Keratinocyte (primary cell): Measurements from ENCODE around the gene OR1F1. TPM values are rescaled to one million over a fixed set of nuclear protein-coding genes. Genes with fewer than 3 reads are reported as not detected.

Experiments used
- DNase-seq: peaks from one replicate; pipeline ENCODE4 v3.0.0-alpha.2; 2011; ENCODE audit warnings: low read depth, missing footprints, low spot score
- FAIRE-seq: peaks from 2 replicates; lab custom pipeline; 2011; peaks lifted over from hg19 to GRCh38; lab: Jason Lieb, UNC
- H2AFZ ChIP-seq: 2 replicates; pipeline ENCODE4 v1.6.0; 2012; ENCODE audit warnings: low read length, control low read depth, inconsistent platforms; ENCODE audit not compliant: control insufficient read depth
- H3K27ac ChIP-seq: 2 replicates; pipeline ENCODE4 v1.5.1; 2011; ENCODE audit warnings: low read length; ENCODE audit not compliant: control insufficient read depth, insufficient read depth
- H3K27me3 ChIP-seq: 3 replicates; pipeline ENCODE4 v1.6.0; 2011; ENCODE audit warnings: low read length; ENCODE audit not compliant: control insufficient read depth, insufficient read depth; ENCODE audit errors: extremely low read depth
- H3K36me3 ChIP-seq, 2 experiments: 2 replicates in 1 of 2; 3 replicates in 1 of 2; pipeline ENCODE4 v1.5.1; 2011; ENCODE audit warnings: low read length in 2 of 2, mild to moderate bottlenecking in 1 of 2; ENCODE audit not compliant: control insufficient read depth in 2 of 2, insufficient read depth in 2 of 2; ENCODE audit errors: extremely low read depth in 1 of 2
- H3K4me1 ChIP-seq: 3 replicates; pipeline ENCODE4 v1.5.1; 2011; ENCODE audit warnings: low read length; ENCODE audit not compliant: control insufficient read depth, insufficient read depth; ENCODE audit errors: extremely low read depth
- H3K4me2 ChIP-seq: 3 replicates; pipeline ENCODE4 v1.6.0; 2011; ENCODE audit warnings: low read depth, low read length; ENCODE audit not compliant: control insufficient read depth, insufficient read depth; ENCODE audit errors: extremely low read depth
- H3K4me3 ChIP-seq, 3 experiments: fragments of 200-600 bp in 1 of 3; sonication (generic) in 1 of 3; 2 replicates in 2 of 3; 3 replicates in 1 of 3; pipeline ENCODE4 v1.5.1; 2011 to 2016; ENCODE audit warnings: low read length in 3 of 3, mild to moderate bottlenecking in 3 of 3, control low read depth in 2 of 3, inconsistent platforms in 1 of 3, low read depth in 1 of 3, mixed read lengths in 1 of 3, mixed run types in 1 of 3, moderate library complexity in 1 of 3; ENCODE audit not compliant: control insufficient read depth in 2 of 3, insufficient read depth in 2 of 3; ENCODE audit errors: extremely low read depth in 1 of 3
- H3K79me2 ChIP-seq: 2 replicates; pipeline ENCODE4 v1.6.0; 2012; ENCODE audit warnings: low read length; ENCODE audit not compliant: control insufficient read depth, insufficient read depth
- H3K9ac ChIP-seq: 3 replicates; pipeline ENCODE4 v1.6.0; 2011; ENCODE audit warnings: low read length; ENCODE audit not compliant: control insufficient read depth, insufficient read depth; ENCODE audit errors: extremely low read depth
- H3K9me1 ChIP-seq: 3 replicates; pipeline ENCODE4 v1.6.0; 2011; ENCODE audit warnings: low read length; ENCODE audit not compliant: control insufficient read depth, insufficient read depth; ENCODE audit errors: extremely low read depth
- H3K9me3 ChIP-seq: 2 replicates; pipeline ENCODE4 v1.5.1; 2012; ENCODE audit warnings: low read depth, low read length; ENCODE audit not compliant: control insufficient read depth
- H4K20me1 ChIP-seq: 3 replicates; pipeline ENCODE4 v1.6.0; 2011; ENCODE audit warnings: low read length; ENCODE audit not compliant: control insufficient read depth, insufficient read depth; ENCODE audit errors: extremely low read depth
- CTCF ChIP-seq, 3 experiments: IDR thresholded peaks in 1 of 3; conservative IDR thresholded peaks in 1 of 3; optimal IDR thresholded peaks in 1 of 3; 2 replicates in 2 of 3; 3 replicates in 1 of 3; pipeline versions ENCODE3 to v1.5.1; 2011; ENCODE audit warnings: low read length in 3 of 3, mild to moderate bottlenecking in 3 of 3, moderate library complexity in 2 of 3, control low read depth in 1 of 3, inconsistent platforms in 1 of 3; ENCODE audit not compliant: insufficient read depth in 2 of 3; ENCODE audit errors: extremely low read depth in 1 of 3
- EZH2 ChIP-seq: IDR thresholded peaks from one replicate; pipeline ENCODE4 v1.6.1; 2012; ENCODE audit warnings: inconsistent platforms, mild to moderate bottlenecking, low read length, moderate library complexity
- dilution Hi-C: fragments of 300-500 bp; cut with MboI; formaldehyde crosslinking; loops from one replicate; pipeline ENCODE4 v1.7.0; 2020; ENCODE audit warnings: low sequenced_read_pairs; ENCODE audit not compliant: extremely low pct_ligation_motif_present
- polyA plus RNA-seq, 5 experiments: library from polyadenylated mRNA; depleted of rRNA in 3 of 5; stranded (reverse) in 3 of 5; stranded (forward) in 1 of 5; unstranded in 1 of 5; fragments of >200 nt; gene quantifications; 1 replicate in 1 of 5; 2 replicates in 3 of 5; 3 replicates in 1 of 5; pipeline versions ENCODE4 v1.2.1 to v1.2.3, GENCODE V29; 2011 to 2012; ENCODE audit warnings: missing spikeins in 2 of 5, low read depth in 1 of 5, low replicate concordance in 1 of 5

OR1F1 gene
- polyA plus RNA-seq, 1 donor (not counting 4 experiments of a cell fraction or from before 2014, with no cell fraction given), result 0.51 TPM

- no peak overlapping the region for H3K27ac ChIP-seq
- dilution Hi-C loops, result no loop called here
- H3K9me1 ChIP-seq, result no peaks in the 10 kb centered on the region
- FAIRE-seq, result no peak
- no peak for TF ChIP-seq CTCF (optimal IDR thresholded peaks at IDR 0.05 in 1 of 3, IDR thresholded peaks at IDR 0.05 in 1 of 3, conservative IDR thresholded peaks at IDR 0.05 in 1 of 3; ENCODE audit: extremely low read depth in 1 of 3, insufficient read depth in 2 of 3, low read length in 3 of 3)
- no peak overlapping the region for H3K4me2 ChIP-seq
- H3K4me1 ChIP-seq, result no peaks in the 10 kb centered on the region
- H3K79me2 ChIP-seq, result no peaks in the 10 kb centered on the region
- H3K4me3 ChIP-seq, result no peak overlapping the region
- no peaks in the 10 kb centered on the region for H4K20me1 ChIP-seq
- no peaks in the 10 kb centered on the region for H3K27me3 ChIP-seq
- DNase-seq, result no peak
- no peak overlapping the region for H2AFZ ChIP-seq
- H3K9me3 ChIP-seq, result no peaks in the 10 kb centered on the region
- H3K9ac ChIP-seq, result no peak overlapping the region
- H3K36me3 ChIP-seq, result peaks cover 0 to 7% of the 10 kb centered on the region in 2 experiments
These were observed 43.6 kb upstream of the OR1F1 start for GRCh38 chr16:3144321-3144983.

GRCh38 chr16:3145151-3145550, 42.9 kb upstream of the OR1F1 start:
- H4K20me1 ChIP-seq, result no peaks in the 10 kb centered on the region
- no peak overlapping the region for H3K4me3 ChIP-seq
- dilution Hi-C loops, result no loop called here
- H2AFZ ChIP-seq, result no peak overlapping the region
- TF ChIP-seq EZH2 (no peak), CTCF (optimal IDR thresholded peaks at IDR 0.05 in 1 of 3, IDR thresholded peaks at IDR 0.05 in 1 of 3, conservative IDR thresholded peaks at IDR 0.05 in 1 of 3; ENCODE audit: extremely low read depth in 1 of 3, insufficient read depth in 2 of 3, low read length in 3 of 3) (no peak)
- DNase-seq (no peak), FAIRE-seq (no peak)
- H3K9me3 ChIP-seq, result no peaks in the 10 kb centered on the region
- H3K9ac ChIP-seq, result no peak overlapping the region
- H3K27ac ChIP-seq, result no peak overlapping the region
- no peak overlapping the region for H3K4me2 ChIP-seq
- no peaks in the 10 kb centered on the region for H3K27me3 ChIP-seq
- H3K79me2 ChIP-seq, result no peaks in the 10 kb centered on the region
- H3K4me1 ChIP-seq, result no peaks in the 10 kb centered on the region
- no peaks in the 10 kb centered on the region for H3K9me1 ChIP-seq
- peaks cover 0 to 7% of the 10 kb centered on the region in 2 experiments for H3K36me3 ChIP-seq
